ENCODE data around the gene RPS3A.

Gene RPS3A

GRCh38 chr4:151143162-151143561 is 43.7 kb downstream of the RPS3A start (continued):
- no peak for TF ChIP-seq ZNF324 (tag by site-specific recombination; IDR thresholded peaks at IDR 0.05)
- no peak for TF ChIP-seq ZFHX2 (tag by site-specific recombination; conservative IDR thresholded peaks at IDR 0.05)
- TF ChIP-seq ZNF362 (tag by site-specific recombination; IDR thresholded peaks at IDR 0.05): no peak
- no peak for TF ChIP-seq ZNF335 (tag by site-specific recombination; conservative IDR thresholded peaks at IDR 0.05)
- no peak for TF ChIP-seq ZNF24 (tag by site-specific recombination; IDR thresholded peaks at IDR 0.05)
- TF ChIP-seq ZNF626 (tag by site-specific recombination; IDR thresholded peaks at IDR 0.05): no peak
- TF ChIP-seq ZFP41 (tag by site-specific recombination; IDR thresholded peaks at IDR 0.05; ENCODE audit: borderline replicate concordance): no peak
- TF ChIP-seq ZNF138 (tag by site-specific recombination; IDR thresholded peaks at IDR 0.05; ENCODE audit: borderline replicate concordance): no peak
- no peak for TF ChIP-seq PRDM10 (tag by site-specific recombination; IDR thresholded peaks at IDR 0.05)
- no peak for TF ChIP-seq KLF9 (tag by site-specific recombination; IDR thresholded peaks at IDR 0.05; ENCODE audit: low read depth)

- Histone ChIP-seq H3K4me1 (ENCODE audit: control insufficient read depth, insufficient read depth, low read length) (no peaks in the 10 kb centered on the region), H3K9me3 (ENCODE audit: control insufficient read depth, insufficient read depth, low read depth, low read length) (no peaks in the 10 kb centered on the region), H3K27ac (ENCODE audit: extremely low read depth, low read depth, low read length) (no peak overlapping the region), H3K4me3 (ENCODE audit: low read depth, low read length) (no peak overlapping the region), H3K36me3 (ENCODE audit: control insufficient read depth in 2 of 2, insufficient read depth in 1 of 2, low read length in 2 of 2) (peaks cover 0 to 52% of the 10 kb centered on the region in 2 experiments; a peak in 2 of 3 replicates)
- TF ChIP-seq ZSCAN18 (tag by site-specific recombination; IDR thresholded peaks at IDR 0.05) (no peak), ZFP41 (tag by site-specific recombination; IDR thresholded peaks at IDR 0.05; ENCODE audit: borderline replicate concordance) (no peak), ZNF214 (tag by site-specific recombination; IDR thresholded peaks at IDR 0.05; ENCODE audit: borderline replicate concordance) (no peak), ZNF223 (tag by site-specific recombination; IDR thresholded peaks at IDR 0.05) (no peak), GLI4 (tag by site-specific recombination; IDR thresholded peaks at IDR 0.05) (no peak), ZNF404 (tag by site-specific recombination; IDR thresholded peaks at IDR 0.05) (no peak)
- ChIA-PET POLR2A (no interaction called here), CTCF (interaction anchor here (0.7 to 0.8 kb wide), 2 partner anchors 27 to 161 kb away, joined by 4 to 5 read pairs; no protein-coding TSS in a partner anchor)
These were observed 44.4 kb downstream of the RPS3A start for GRCh38 chr4:151143811-151144210.

- ChIA-PET POLR2A (no interaction called here), CTCF (interaction anchor here (0.7 to 0.8 kb wide), 2 partner anchors 27 to 160 kb away, joined by 4 to 5 read pairs; no protein-coding TSS in a partner anchor)
These were observed 45.1 kb downstream of the RPS3A start for GRCh38 chr4:151144329-151145072.

More at GRCh38 chr4:151144329-151145072, 45.1 kb downstream of the RPS3A start:
- H3K4me1 ChIP-seq (ENCODE audit: control insufficient read depth, insufficient read depth, low read length): no peaks in the 10 kb centered on the region
- TF ChIP-seq ZNF280C (tag by site-specific recombination; IDR thresholded peaks at IDR 0.05) (no peak), ZNF302 (tag by site-specific recombination; IDR thresholded peaks at IDR 0.05; ENCODE audit: low read depth) (no peak), ZNF560 (tag by site-specific recombination; IDR thresholded peaks at IDR 0.05; ENCODE audit: borderline replicate concordance) (no peak), HOXC10 (CRISPR knock-in tag; IDR thresholded peaks at IDR 0.05) (no peak), SCRT1 (tag by site-specific recombination; IDR thresholded peaks at IDR 0.05; ENCODE audit: borderline replicate concordance) (no peak), ZXDB (tag by site-specific recombination; IDR thresholded peaks at IDR 0.05) (no peak)
- no peak overlapping the region for H3K4me3 ChIP-seq (ENCODE audit: low read depth, low read length)
- no peak overlapping the region for H3K27ac ChIP-seq (ENCODE audit: extremely low read depth, low read depth, low read length)
- peaks cover 0 to 50% of the 10 kb centered on the region in 2 experiments; a peak in 2 of 3 replicates for H3K36me3 ChIP-seq (ENCODE audit: control insufficient read depth in 2 of 2, insufficient read depth in 1 of 2, low read length in 2 of 2)
- H3K9me3 ChIP-seq (ENCODE audit: control insufficient read depth, insufficient read depth, low read depth, low read length): no peaks in the 10 kb centered on the region

Measured in HEK293 (cell line).